Stimulated activated naive CD4-positive, alpha-beta T cell (primary cell): ENCODE data around the gene PCOLCE2.

ENCODE experiments used
- DNase-seq, 6 experiments: peaks; one replicate each; lab custom pipeline; 2025; lab: John Stamatoyannopoulos, UW

PCOLCE2 gene, protein sequence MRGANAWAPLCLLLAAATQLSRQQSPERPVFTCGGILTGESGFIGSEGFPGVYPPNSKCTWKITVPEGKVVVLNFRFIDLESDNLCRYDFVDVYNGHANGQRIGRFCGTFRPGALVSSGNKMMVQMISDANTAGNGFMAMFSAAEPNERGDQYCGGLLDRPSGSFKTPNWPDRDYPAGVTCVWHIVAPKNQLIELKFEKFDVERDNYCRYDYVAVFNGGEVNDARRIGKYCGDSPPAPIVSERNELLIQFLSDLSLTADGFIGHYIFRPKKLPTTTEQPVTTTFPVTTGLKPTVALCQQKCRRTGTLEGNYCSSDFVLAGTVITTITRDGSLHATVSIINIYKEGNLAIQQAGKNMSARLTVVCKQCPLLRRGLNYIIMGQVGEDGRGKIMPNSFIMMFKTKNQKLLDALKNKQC

DNA sequence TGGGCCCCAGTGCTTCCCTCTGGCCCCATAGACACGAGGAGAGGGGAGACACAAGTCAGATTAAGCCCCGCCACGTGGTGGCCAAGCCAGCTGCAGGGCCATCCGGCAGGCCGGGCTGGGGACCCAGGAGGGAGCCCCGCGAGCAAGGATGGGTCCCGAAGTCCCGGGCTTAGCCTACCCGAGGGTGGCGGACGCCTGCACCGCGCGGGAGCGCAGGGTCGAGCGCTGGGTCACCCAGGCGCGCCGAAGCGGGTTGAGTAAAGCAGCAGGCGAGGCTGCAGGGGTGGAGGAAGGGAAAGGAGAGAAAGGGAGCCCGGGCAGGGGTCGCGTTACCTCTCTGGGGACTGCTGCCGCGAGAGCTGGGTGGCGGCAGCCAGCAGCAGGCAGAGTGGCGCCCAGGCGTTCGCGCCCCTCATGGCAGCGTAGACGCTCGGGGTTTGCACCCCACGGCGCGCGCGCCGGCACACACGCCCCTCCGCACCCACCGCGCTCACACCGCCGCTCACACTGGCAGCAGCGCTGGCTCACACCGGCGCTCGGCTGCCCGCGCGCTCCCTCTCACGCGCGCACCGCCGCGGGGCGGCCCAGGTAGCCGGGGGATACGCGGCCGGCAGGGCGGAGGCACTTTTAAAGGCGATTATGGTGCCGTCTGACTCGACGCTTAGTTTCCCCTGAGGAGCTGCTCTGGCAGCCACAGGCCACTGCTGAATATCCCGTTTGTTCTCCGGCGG lies at the start of gene PCOLCE2:
Gene PCOLCE2 (minus strand): TSS at position 603 of the 731 bp plus-strand sequence. CDS start 187 bp downstream, at position 416.
- DNase-seq, result peak in 2 of 6 experiments; percentile 2 to 4

DNA sequence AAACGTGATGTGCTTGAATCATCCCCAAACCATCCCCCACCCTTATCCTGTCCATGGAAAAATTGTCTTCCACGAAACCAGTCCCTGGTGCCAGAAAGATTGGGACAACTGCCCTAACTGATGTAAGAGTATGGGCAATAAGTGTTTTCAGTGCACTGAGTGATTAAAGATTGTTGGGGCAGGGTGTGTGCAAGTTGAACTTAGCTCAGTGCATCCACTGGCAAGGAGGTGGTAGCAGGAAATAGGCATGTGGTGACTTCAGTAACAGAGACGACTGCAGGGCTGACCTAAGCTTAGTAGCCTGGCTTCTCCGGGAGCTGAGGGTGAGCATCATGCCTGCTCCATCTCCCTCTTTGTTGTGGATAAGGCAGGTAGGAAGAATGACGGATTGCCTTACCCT lies 47.1 kb upstream of the PCOLCE2 start:
- no peak for DNase-seq

DNA sequence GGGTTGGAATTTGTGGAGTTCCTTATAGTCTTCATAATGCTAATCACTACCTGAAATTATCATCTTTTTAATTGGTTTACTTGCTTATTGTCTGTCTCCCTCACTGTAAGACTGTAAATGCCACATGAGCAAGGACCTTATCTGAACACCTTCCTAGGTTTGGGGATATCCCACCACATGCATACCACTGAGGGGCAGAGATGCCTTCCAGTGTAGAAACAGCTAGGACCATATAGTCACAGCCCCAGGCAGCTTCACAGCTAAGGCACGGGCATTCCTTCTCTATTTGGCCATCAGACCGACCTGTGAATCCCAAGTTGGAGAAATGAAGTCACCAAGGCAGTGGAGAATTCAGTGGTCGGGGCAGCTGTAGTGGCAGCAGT lies 46.0 kb upstream of the PCOLCE2 start:
- DNase-seq, result no peak

DNA sequence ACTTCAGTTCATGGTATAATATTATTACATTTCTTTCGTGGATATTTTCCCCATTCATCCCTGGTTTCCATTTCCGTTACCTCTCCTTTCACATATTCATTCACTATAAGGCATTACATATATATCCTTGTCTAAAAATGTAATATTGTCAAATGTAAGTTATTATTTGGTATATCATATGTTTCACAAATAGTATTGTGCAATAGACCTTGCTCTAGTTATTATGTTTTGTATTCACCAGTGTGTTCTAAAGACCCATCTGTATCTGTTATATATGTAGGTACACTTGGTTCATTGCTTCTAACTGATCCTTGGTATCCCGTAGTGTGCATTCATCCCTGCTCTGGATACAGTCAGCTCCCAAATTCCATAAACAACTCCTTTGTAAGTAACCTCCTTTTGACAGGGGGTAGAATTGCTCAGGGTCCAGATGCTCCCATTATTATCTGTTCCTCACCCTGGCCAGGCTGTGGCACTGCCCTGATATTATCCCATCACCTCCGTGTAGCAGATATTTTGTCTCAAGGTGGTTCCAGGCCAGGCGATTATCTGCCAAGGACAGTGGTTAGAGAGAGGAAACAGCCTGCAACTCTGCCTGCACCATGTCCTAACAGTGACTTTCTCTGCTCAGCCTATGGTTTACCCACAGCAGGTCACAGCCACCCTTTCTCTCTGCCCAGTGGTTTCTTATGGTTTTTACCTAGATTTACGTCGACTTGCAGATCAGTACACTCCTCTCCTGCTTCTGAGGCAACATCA lies 45.4 kb upstream of the PCOLCE2 start:
- no peak for DNase-seq

DNA sequence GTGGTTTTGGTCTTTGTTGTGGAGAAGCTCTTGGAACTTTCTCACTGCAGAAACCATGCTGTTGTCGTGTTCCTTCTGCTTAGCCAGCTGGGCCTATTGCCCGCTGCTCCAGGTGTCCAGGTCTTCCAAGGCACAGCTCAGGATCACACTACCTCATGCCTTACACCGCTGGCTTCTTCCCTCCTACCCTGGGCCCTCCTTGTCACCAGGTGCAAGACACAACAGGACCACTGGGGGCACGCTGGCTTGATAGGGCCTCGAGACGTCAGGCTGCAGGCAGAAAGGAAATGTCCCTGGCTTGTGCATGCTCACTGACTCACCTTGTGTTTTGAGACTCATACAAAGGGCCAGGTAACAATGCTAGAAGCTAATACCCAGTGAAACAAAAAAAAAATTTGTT lies 42.3 kb upstream of the PCOLCE2 start:
- DNase-seq, result no peak

DNA sequence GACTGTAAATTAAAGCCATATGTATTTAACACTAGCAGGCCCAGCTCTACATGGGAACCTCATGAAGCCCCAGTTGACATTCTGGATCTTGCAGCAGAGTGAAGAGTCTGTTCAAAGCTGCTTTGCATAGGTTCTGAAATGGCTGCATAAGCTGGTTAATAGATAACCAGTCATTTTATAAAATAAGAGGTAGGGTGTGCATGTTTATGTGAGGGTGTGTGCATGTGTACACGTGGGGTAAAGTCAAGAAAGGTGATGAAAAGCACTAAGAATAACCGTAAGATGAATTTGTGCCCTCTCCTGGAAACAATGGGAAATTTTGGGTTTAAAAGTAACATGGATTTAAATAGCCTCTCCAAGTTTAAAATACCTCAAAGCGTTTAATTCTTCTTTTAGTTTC lies 41.6 kb upstream of the PCOLCE2 start:
- no peak for DNase-seq

DNA sequence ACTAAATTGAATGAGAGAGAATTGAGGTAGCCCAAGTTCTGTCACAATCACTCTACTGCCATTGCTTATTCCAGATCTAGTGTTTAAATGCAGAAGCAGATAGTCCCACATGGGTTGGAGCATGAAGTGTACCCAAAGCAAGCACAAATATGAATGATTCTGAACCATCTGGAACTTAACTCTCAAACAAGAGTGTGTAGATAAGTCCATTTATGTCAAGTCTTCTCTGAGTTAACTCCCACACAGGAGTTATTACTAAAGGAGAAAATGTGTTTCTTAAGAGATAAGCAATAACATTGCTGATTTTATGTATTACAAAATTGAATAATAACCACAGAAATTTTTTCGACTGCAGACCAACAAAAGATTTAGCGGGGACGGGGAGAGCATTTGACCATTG lies 41.0 kb upstream of the PCOLCE2 start:
- DNase-seq, result no peak

DNA sequence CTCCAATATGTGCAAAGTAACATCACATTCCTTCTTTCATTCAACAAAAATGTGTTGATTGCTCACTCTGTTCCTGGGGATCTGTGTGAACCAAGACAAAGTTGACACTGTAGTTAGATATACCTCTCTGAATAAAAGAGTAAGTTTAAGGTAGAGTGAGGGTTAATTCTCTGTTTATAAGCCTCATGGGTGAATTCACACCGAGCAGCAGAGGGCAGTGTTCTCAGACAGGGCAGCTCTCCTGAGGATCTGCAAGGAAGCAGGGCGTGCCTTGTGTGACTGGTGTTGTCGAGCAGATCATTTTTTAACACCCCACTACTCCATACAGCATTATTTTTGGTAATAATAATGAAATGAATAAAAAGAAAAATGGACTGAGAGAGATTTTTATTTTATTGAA lies 40.2 kb upstream of the PCOLCE2 start:
- peak in 1 of 6 experiments; percentile 1 for DNase-seq

DNA sequence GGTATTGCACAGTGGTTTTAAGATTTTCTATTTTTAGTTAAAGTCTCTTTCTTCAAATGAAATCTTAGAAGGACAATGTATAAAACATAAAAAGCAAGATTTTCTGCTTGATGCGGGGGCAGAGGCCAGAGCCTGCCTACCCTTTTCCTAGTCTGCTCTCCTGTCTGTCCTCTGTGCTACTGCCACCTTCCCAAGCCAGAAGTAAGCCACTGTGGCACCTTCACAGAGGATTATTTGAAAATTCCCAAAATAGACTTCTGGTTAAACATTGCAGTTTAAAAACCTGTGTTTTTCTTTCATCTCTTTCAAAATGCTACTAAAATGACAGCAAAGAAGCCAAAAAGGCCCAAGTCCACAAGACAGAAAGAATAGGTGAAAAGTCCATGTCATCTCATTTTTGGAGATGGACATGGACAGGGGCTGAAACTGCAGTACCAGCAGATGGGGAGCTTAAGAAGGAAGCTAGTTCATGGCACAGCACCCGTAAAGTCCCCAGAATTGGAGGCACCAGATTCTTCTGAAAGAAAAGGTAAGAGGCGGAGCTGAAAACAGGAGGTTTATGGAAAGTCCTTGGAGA lies 37.6 kb upstream of the PCOLCE2 start:
- no peak for DNase-seq

DNA sequence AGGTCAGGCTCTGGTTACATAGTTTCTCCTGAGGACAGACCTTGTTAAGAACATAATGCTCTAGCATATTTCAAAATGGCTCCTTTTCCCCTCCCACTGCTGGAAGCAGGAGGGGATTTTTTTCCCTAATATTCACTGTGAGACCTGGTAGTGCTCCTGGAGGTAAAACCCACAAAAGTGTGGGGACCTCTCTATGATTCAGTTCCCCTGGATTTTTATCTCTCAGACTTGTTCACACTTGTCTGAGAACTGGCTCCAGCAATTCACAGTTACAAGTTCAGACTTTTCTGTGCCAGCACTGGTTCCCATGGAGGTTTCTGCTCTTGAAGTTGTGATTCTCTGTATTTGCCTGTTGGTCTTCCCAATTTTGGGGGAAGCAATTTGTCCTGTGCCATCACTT lies 36.3 kb upstream of the PCOLCE2 start:
- no peak for DNase-seq

DNA sequence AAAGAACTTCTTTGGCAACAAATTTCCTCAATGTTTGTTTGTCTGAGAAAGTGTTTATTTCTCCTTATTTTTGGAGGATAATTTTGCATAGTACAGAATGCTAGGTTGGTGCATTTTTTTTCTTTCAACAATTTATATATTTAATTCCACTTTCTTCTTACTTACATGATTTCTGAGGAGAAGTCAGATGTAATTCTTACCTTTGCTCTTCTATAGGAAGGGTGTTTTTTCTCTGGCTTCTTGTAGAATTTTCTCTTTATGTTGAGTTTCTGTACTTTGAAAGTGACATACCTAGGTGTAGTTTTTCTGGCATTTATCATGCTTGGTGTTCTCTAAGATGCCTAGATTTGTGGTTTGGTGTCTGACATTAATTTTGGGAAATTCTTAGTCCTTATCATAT lies 34.8 kb upstream of the PCOLCE2 start:
- no peak for DNase-seq

DNA sequence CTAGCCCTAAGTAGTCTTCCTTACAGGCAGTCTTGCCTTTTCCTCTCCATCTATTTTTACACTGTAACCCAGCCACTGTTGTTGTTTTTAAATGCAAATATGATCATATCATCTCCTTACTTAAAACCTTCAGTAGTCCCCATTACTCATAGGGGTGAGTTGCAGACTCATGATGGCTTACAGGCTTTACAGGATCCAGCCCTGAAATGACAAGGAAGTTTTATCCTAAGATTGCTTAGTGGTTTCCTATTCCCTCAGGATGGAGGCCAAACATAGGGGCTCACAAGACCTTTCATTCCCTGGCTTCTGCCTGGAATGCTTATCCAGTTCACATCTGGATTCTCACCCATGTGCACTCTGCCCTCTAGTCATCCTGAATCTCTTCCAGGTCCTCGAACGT lies 27.7 kb upstream of the PCOLCE2 start:
- no peak for DNase-seq

DNA sequence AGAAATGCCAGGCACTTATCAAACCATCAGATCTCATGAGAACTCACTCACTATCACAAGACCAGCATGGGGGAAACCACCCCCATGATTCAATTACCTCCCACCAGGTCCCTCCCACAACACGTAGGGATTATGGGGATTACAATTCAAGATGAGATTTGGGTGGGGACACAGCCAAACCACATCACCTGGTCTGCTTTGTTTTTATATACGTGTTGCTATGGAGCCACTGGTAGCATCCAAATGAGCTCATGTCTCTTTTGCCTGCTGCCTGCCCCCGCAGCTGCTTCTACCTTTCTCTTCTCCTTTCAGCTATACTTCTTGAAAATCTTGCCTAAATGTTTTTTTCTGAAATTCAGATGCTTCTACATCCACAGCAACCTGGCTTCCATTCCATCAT lies 26.8 kb upstream of the PCOLCE2 start:
- DNase-seq, result no peak

DNA sequence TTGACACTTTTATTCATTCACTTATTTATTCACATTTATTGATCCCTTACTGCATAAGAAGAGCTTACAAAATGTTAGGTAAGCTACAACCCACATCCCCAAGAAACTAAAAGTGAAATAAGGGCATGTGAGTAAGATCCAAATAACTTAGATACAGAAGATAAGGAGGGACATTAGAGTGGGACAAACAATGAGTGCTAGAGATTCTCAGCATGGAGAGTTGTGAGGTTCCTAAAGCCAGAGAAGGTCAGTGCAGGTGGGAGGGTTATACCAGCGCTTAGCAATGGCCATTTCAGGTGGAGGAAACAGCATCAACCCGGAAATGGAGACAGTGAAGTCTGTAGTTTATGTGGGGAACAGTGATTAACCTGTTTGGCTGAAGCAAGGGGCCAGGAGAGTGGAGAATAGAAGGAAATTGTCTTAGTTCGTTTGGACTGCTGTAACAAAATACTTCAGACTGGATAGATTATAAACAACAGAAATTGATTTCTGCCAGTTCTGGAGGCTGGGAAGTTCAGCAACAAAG lies 25.5 kb upstream of the PCOLCE2 start:
- no peak for DNase-seq

DNA sequence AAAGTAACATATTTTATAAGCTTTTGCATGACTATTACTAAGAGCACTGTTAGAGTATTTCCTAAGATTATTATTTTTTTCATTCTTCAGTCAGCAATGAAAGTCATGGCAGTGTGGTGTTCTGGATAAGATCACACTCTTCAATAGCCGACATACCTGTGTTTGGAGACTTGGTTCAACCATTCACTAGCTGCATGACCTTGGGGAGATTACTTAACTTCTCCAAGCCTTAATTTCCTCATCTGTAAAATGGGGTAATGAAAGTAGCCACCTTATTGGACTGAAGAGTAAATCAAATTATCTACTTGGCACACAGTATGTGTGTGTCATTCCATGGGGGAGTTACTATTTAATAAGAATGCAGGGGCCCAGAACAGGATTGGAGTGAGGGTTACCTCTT lies 24.5 kb upstream of the PCOLCE2 start:
- DNase-seq, result no peak

DNA sequence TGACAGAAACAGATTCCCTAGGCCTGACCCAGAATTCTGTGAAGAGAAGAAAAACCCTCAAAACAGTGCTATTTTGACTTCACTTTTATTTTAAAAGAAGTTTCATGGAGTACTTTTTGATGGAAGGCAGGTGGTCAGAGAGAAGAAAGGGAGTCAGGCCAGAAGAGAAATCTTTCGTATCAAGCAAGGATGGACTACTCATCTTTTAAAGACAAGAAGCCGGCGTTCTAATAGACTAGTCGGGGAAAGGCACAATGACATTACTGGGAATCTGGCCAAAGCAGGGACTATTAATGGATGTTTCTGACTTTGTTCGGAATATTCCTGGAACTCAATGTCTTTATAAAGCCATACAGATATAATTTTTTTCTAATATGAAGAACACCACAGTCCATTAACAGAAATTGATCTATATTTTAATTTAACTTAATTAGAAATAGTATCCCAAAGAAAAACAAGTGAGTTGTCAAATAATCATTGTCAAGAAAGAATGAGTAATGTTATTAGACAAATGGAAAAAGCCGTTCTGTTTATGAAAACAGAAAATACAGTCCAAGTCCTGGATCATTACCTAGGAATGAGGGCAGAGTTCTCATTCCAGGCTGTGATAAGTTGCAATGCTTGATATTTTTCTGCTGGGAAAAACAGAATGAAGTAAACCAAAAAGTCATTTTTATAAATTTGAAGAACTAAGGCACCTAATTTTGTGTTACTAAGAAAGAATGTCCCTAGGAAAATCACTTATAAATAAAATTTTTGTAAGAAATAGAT lies 23.7 kb upstream of the PCOLCE2 start:
- DNase-seq, result no peak

DNA sequence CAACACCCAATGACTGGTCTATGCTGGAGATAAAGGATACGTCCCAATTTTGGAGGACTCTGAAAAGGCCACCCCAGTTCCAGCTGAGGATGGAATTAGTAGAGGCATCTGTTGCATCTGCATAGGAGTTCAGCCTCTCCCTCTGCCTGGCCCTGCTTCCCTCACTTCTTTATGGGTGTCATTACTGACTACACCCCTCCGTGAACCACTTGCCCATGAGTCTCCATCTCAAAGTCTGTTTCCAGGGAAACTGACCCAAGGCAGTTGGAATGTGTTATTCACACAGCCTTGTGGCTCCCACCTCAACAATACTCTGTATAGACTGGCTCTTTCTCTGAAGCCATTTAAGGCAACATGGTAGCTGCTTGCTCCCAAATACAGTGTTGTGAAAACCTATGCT lies 21.4 kb upstream of the PCOLCE2 start:
- no peak for DNase-seq

DNA sequence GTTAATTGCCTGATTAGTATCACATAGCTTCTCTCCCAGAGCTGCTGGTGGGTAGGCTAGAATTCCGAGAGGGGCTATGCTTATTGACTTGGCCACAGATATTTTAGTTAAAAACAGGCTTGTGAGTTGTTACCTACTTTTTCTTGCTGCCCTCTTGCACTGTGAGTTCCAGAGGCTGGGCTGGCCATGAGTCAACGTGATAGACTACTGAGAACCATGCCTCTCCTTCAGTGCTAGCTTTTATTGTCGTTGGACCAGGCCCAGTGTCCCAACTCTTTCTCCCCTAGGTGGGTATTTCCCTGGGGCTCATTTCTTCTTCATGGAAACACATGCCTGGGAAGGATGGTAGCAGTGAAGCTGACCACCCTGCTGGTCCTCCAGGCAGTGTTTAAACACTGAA lies 20.4 kb upstream of the PCOLCE2 start:
- DNase-seq, result no peak

DNA sequence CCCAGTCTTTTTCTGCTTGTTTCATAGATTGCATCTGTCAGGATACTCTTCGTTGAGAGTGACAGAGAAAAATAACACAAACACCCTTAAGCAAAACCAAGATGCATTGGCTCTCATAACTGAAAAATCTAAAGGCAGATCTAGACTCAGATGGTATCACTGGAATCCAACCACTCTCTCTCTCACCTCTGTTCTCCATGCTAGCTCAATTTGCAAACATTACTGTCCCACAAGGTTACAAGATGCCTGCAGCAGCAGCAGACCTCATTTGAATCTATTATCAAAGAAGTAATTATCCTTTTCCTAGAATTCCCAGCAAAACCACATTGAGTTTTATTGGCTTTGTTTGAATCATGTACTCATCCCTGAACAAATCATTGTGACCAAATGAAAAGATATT lies 19.1 kb upstream of the PCOLCE2 start:
- no peak for DNase-seq

DNA sequence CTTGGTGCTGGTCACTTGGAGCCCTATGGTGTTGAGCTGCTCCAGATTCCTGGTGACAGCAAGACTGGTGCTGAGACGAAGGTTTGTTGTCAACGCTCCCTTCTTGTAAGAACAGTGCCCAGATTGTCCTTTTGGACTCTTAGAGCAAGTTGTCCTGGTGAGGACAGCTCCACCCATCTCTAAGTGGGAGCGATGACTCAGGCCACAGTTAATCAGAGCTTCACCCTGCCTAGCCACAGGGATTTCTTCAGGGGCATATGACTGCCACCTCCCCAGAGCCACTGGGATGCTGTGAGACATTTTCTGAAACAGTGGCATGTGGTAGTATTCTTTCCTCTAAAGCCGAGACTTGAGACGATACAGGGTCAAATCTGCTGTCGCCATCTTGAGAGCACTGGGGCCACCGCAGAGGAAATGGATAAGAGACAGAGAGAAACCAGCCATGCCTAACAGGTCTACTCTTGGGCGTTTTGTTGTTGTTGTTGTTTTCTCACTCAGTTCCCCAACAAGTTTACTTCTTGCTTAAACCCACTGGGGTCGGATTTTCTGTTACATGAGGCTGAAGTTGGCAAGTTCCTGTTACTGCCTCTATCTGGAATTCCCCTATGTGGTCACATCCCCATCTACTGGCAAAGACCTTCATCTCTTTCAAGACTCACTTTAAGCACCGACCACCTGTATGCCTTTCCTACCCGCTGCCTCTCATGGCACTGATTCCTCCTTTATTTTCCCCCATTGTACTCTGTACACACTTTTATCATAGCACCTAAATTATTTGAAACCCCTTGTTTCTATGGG lies 16.0 kb upstream of the PCOLCE2 start:
- DNase-seq, result peak in 1 of 6 experiments; percentile 2

DNA sequence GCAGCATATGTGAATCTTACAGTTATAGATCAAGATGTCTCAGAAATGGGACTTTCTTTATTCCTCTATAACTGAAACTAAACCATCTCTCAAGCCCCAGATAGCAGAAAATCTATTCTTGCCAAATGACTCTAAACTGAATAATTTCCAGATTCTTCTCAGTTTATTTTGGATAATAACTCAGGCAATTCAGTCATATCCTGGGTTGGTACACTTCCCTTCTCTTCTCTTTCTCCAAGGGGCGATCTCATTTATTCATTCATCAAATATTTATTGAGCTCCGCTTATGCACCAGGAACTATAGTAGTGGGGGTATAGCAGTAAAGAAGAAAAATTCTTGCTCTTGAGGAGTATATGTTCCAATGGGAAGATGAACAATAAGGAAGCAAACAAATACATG lies 13.5 kb upstream of the PCOLCE2 start:
- no peak for DNase-seq
